NCI-H226 (cell line): ENCODE data around the gene OR8U1.
"Not testable (repeated sequence)": the region's sequence is repeated elsewhere in the genome, so short reads cannot be mapped to it uniquely, and the experiment has no call there.

Source experiments
- DNase-seq: peaks from one replicate; pipeline ENCODE4 v3.0.0-alpha.2; 2015

The OR8U1 gene

GRCh38 chr11:56375324-56375723 is at the start of gene OR8U1:
OR8U1 (plus strand) TSS chr11:56375624; CDS start chr11:56375624, 0 bp downstream.
- DNase-seq, result no peak

- no peak for DNase-seq
These were observed 43.4 kb upstream of the OR8U1 start for GRCh38 chr11:56331861-56332491.

GRCh38 chr11:56333156-56333555 is 42.3 kb upstream of the OR8U1 start:
- no peak for DNase-seq

GRCh38 chr11:56340289-56340688 is 35.1 kb upstream of the OR8U1 start:
- no peak for DNase-seq

GRCh38 chr11:56345739-56346138 is 29.7 kb upstream of the OR8U1 start, which contains the start of gene OR8K1:
OR8K1 (plus strand) TSS chr11:56346039; CDS start chr11:56346039, 0 bp downstream.
- DNase-seq, result no peak

GRCh38 chr11:56353991-56354390 is 21.4 kb upstream of the OR8U1 start, which contains the start of gene OR8J1:
OR8J1 (plus strand) TSS chr11:56354291; CDS start chr11:56360247, 5,956 bp downstream.
- no peak for DNase-seq

GRCh38 chr11:56380120-56380519 is 4.7 kb downstream of the OR8U1 start:
- no peak for DNase-seq

- DNase-seq, result no peak
These were observed 19.0 kb downstream of the OR8U1 start for GRCh38 chr11:56394381-56394780.

GRCh38 chr11:56396047-56396446 is 20.6 kb downstream of the OR8U1 start:
- DNase-seq, result no peak

- not testable (repeated sequence) for DNase-seq
These were observed 26.5 kb downstream of the OR8U1 start for GRCh38 chr11:56401858-56402461.

GRCh38 chr11:56404393-56404792 is 29.0 kb downstream of the OR8U1 start:
- DNase-seq, result no peak

GRCh38 chr11:56410801-56411200 is 35.4 kb downstream of the OR8U1 start:
- DNase-seq, result no peak

- no peak for DNase-seq
These were observed 37.0 kb downstream of the OR8U1 start, which contains the start of gene OR5AL1 for GRCh38 chr11:56412396-56412795. OR5AL1 (plus strand) TSS chr11:56412696.
